ENCODE data around the gene ACTL8. TPM values are rescaled to one million over a fixed set of nuclear protein-coding genes. Genes with fewer than 3 reads are reported as not detected.
A peak's percentile ranks its signal among the peaks of the same experiment; 100 is the strongest.

ACTL8 gene
- total and polyA plus RNA-seq, 8 donors = not detected

DNA sequence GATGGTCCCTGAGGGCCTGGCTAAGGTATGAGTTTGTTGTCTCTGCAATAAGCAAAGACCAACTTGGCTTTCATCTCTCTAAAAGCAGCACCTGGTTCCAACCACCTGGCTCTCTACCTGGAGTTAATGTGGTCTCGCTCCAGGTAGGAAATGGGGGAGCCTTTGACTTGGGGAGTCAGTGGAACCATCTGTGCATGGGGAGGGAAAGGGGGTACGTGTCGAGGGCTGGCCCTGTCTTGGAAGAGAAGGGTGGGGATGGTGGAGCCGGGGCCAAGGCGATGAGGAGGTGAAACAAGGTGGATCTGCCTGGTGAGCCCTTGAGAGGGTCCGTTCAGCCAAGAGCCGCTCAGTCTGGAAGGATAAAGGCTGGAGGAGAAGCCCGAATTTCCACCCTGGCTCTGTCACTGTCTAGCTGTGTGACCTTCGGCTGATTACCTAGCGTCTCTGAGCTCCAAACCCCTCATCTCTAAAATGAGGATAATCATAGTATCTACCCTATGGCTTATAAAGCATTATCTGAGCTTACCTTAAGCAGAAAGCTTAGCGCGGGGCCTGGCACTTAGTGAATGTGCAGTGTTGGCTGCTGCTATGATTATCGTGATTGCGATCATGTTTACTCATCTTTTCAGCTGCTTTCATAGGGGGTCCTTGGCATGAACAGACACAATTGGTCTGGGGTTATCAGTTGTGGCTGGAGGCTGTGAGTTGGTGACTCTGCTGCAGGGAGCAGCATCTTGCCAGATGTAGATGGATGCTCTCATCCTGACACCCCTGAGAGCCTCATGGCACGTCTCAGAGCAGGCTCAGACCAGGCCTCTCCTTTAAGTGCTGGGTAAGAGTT is 78.7 kb downstream of the ACTL8 start:
- ATAC-seq (no peak), FAIRE-seq (no peak), DNase-seq (no peak)
- Histone ChIP-seq H3K9me3 (no peaks in the 10 kb centered on the region), H3K4me3 (no peak overlapping the region), H3K27ac (no peak overlapping the region), H3K4me1 (no peaks in the 10 kb centered on the region), H3K36me3 (no peaks in the 10 kb centered on the region), H3K27me3 (no peaks in the 10 kb centered on the region)
- TF ChIP-seq, protein P1, sequence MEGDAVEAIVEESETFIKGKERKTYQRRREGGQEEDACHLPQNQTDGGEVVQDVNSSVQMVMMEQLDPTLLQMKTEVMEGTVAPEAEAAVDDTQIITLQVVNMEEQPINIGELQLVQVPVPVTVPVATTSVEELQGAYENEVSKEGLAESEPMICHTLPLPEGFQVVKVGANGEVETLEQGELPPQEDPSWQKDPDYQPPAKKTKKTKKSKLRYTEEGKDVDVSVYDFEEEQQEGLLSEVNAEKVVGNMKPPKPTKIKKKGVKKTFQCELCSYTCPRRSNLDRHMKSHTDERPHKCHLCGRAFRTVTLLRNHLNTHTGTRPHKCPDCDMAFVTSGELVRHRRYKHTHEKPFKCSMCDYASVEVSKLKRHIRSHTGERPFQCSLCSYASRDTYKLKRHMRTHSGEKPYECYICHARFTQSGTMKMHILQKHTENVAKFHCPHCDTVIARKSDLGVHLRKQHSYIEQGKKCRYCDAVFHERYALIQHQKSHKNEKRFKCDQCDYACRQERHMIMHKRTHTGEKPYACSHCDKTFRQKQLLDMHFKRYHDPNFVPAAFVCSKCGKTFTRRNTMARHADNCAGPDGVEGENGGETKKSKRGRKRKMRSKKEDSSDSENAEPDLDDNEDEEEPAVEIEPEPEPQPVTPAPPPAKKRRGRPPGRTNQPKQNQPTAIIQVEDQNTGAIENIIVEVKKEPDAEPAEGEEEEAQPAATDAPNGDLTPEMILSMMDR (IDR thresholded peaks at IDR 0.05) = no peak
- 78 to 82% methylated on average over 15 of the region's 15 CpGs for WGBS, 2 donors
- intact Hi-C loops (cut with DNase I) = loop anchor here in 1 of 3 donors (10.0 kb wide), 1 partner anchor 339 kb away; no protein-coding TSS in a partner anchor

DNA sequence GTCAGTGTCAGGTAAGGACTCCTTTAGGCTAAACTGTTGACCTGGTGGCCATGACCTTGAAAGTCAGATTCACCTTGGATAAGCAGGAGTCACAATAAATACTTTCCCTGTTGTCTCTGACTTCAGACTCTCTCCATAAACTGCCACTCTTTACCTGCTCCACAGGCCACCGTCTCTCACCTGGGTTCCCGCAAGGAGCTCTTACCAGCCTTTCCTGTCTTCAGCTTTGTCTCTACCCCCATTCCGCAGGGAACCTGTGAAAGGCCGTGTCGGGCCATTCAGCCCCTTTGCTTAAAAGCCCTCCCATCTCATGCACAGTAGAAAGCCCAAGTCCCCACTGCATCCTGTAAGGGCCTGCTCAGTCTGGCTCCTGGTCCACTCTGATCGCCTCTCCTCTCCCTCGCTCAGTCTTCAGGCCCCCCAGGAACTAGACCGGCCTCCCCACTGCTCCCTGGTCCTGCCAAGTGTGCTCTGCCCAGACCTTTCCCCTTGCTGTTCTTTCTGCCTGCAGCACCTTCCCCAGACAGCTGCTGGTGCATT is 79.5 kb downstream of the ACTL8 start:
- ATAC-seq = no peak
- H3K27me3 ChIP-seq = no peaks in the 10 kb centered on the region
- no peaks in the 10 kb centered on the region for H3K9me3 ChIP-seq
- no peaks in the 10 kb centered on the region for H3K4me1 ChIP-seq
- FAIRE-seq = no peak
- no peak for DNase-seq
- TF ChIP-seq, protein P1 (IDR thresholded peaks at IDR 0.05) = no peak
- WGBS, 2 donors = 64 to 71% methylated on average over 8 of the region's 8 CpGs
- intact Hi-C loops (cut with DNase I) = loop anchor here in 1 of 3 donors (10.0 kb wide), 1 partner anchor 340 kb away; no protein-coding TSS in a partner anchor
- H3K36me3 ChIP-seq = no peaks in the 10 kb centered on the region
- no peak overlapping the region for H3K27ac ChIP-seq
- H3K4me3 ChIP-seq = no peak overlapping the region

DNA sequence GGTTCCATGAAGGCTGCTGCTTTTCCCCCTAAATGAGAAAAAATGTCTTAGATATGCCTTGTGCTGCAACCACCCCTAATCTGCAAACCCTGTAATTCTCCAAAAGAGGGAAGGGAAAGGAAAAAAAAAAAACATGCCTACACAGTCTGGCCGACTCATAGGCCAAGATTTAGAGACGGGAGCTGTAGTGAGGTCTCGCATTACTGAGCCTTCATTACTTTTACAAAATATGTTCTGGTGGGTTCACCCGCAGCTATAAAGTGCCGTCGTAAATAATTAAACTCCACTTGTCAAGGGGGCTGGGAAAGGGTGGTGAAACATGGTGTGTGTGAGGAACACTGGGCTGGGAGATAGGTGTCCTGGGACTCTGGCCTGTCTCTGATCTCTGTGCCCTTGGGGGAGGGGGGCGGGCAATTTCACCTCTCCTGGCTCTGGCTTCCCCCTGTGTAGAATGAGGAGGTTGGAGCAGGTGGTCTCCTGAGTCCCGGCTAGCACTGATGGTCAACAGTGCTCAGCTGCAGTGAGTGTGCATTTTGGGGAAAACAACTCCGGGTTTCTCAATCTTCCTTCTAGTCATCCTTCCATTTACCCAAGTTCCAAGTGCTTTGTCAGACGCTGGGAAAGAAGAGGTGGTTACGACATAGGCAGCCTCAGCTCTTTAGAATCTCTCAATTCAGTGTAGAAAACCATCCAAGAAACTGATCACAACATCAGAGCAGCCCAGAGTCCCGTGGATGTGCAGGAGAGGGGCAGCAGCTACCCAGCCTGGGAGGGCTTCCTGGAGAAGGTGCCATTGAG is 82.3 kb downstream of the ACTL8 start:
- Histone ChIP-seq H3K27ac (no peak overlapping the region), H3K36me3 (no peaks in the 10 kb centered on the region), H3K27me3 (no peaks in the 10 kb centered on the region), H3K4me3 (no peak overlapping the region), H3K4me1 (no peaks in the 10 kb centered on the region), H3K9me3 (no peaks in the 10 kb centered on the region)
- no peak for FAIRE-seq
- peak in 1 of 4 donors; percentile 32 for ATAC-seq
- intact Hi-C loops (cut with DNase I) = loop anchor here in 1 of 3 donors (10.0 kb wide), 1 partner anchor 343 kb away; no protein-coding TSS in a partner anchor
- TF ChIP-seq, protein P1 (IDR thresholded peaks at IDR 0.05) = no peak
- 71 to 73% methylated on average over 12 of the region's 12 CpGs for WGBS, 2 donors
- DNase-seq = no peak

DNA sequence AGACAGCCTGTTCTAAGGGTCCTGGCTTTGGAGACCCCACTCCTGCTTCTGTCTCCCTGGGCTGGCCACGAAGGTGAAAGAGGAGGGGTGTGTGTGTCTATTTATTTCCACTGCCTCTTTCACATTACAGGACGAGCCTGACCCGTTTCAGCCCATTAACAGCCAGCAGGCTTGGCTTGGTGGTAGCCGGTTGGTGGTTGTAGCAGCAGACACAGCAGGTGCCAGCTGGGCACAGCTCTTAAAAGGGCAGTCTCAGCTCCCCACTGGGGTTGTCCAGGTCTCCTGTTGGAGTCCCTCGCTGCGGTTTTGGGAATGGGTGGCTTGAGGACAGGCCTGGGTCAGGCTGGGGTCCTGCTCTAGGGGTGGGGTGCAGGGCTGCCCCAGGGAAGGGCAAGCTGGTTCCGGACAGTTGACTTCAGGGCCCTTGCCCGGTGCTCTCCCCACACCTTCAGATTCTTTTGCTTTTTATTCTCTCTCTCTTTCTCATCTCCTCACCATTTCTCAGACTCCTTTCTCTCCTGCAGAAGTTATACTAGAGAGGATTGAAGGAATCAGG is 84.6 kb downstream of the ACTL8 start:
- Histone ChIP-seq H3K9me3 (no peaks in the 10 kb centered on the region), H3K4me3 (no peak overlapping the region), H3K27me3 (no peaks in the 10 kb centered on the region), H3K4me1 (no peaks in the 10 kb centered on the region), H3K36me3 (no peaks in the 10 kb centered on the region), H3K27ac (no peak overlapping the region)
- FAIRE-seq = no peak
- no peak for ATAC-seq
- 77 to 78% methylated on average over 8 of the region's 8 CpGs for WGBS, 2 donors
- TF ChIP-seq, protein P1 (IDR thresholded peaks at IDR 0.05) = no peak
- DNase-seq = no peak
- intact Hi-C loops (cut with DNase I) = loop anchor here in 1 of 3 donors (10.0 kb wide), 1 partner anchor 345 kb away; no protein-coding TSS in a partner anchor
